SK-N-MC (cell line): ENCODE measurements around the gene DUSP7.

Experiments
- EZH2 ChIP-seq: fragments of 200-600 bp; sonication (generic); IDR thresholded peaks from one replicate; pipeline ENCODE4 v1.6.1; 2017; ENCODE audit warnings: antibody characterized with exemption
- POLR2AphosphoS5 ChIP-seq: IDR thresholded peaks from 2 replicates; pipeline ENCODE4 v1.6.1; 2012; ENCODE audit warnings: mild to moderate bottlenecking, low read depth, low read length, borderline replicate concordance

- no peak for TF ChIP-seq EZH2
- no peak for TF ChIP-seq POLR2AphosphoS5
These were observed 14.6 kb upstream of the DUSP7 start for GRCh38 chr3:52070724-52071621.
